ENCODE measurements around the gene ACHE. TPM values are rescaled to one million over a fixed set of nuclear protein-coding genes. Genes with fewer than 3 reads are reported as not detected.

Gene ACHE
- total and polyA plus RNA-seq, 2 donors (not counting 1 experiment from before 2014, with no cell fraction given): under 0.01 to 0.07 TPM

DNA sequence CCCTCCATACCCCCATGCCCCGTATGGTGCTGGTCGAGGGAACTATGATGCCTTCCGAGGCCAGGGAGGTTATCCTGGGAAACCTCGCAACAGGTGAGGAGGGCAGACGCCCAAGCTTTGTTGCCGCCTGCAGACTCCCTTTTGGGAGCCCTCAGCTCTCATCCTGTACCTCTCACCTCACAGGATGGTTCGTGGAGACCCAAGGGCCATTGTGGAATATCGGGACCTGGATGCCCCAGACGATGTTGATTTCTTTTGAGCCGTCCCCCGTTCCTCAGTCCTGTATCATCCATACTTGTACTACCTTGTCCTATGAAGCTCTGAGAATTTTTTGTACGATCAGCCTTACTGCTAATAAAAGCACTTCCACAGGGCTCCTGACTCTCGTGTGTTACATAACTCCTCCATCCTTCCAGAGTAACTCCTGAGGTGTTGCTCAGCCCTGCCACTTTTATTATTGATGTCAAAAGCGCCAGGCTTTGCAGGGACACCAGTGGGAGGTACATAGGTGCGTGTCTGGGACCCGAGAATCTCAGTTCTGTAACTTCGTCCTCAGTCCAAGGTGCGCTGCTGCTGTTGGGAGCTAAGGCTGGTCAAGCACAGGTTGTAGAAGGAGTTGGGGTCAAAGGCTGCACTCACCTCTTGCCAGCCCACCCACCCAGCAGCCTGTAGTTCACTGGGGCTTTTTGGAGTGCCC lies 7.2 kb downstream of the ACHE start:
- Histone ChIP-seq H3K4me2 (ENCODE audit: extremely low read depth, insufficient read depth, low read length) (peak overlapping the region; percentile 81), H3K4me3 (replicated peaks in 1 of 4; ENCODE audit: control extremely low read depth in 1 of 4, insufficient read depth in 1 of 4, low read depth in 3 of 4, low read length in 4 of 4) (peak overlapping the region; percentile 61 to 77 (median 66)), H3K9ac (ENCODE audit: insufficient read depth, low read length) (peak overlapping the region; percentile 79), H3K9me3 (ENCODE audit: control insufficient read depth, insufficient read depth, low read depth, low read length) (no peaks in the 10 kb centered on the region), H3K79me2 (ENCODE audit: control insufficient read depth, insufficient read depth, low read length) (peaks cover 14% of the 10 kb centered on the region), H3K4me1 (ENCODE audit: control insufficient read depth, extremely low read depth, insufficient read depth, low read length) (peaks cover 11% of the 10 kb centered on the region), H2AFZ (ENCODE audit: low read length) (no peak overlapping the region), H3K36me3 (ENCODE audit: control insufficient read depth, insufficient read depth, low read length) (peaks cover 46% of the 10 kb centered on the region), H4K20me1 (ENCODE audit: control insufficient read depth, extremely low read depth, insufficient read depth, low read length) (no peaks in the 10 kb centered on the region), H3K27me3 (ENCODE audit: control insufficient read depth, insufficient read depth, low read length) (no peaks in the 10 kb centered on the region), H3K27ac (ENCODE audit: insufficient read depth, low read length) (peak overlapping the region; percentile 80)
- DNase-seq (ENCODE audit: low read depth in 2 of 2): no peak
- no peak for TF ChIP-seq EZH2 (IDR thresholded peaks at IDR 0.05; ENCODE audit: low read length, missing control alignments)
- TF ChIP-seq, protein P1, sequence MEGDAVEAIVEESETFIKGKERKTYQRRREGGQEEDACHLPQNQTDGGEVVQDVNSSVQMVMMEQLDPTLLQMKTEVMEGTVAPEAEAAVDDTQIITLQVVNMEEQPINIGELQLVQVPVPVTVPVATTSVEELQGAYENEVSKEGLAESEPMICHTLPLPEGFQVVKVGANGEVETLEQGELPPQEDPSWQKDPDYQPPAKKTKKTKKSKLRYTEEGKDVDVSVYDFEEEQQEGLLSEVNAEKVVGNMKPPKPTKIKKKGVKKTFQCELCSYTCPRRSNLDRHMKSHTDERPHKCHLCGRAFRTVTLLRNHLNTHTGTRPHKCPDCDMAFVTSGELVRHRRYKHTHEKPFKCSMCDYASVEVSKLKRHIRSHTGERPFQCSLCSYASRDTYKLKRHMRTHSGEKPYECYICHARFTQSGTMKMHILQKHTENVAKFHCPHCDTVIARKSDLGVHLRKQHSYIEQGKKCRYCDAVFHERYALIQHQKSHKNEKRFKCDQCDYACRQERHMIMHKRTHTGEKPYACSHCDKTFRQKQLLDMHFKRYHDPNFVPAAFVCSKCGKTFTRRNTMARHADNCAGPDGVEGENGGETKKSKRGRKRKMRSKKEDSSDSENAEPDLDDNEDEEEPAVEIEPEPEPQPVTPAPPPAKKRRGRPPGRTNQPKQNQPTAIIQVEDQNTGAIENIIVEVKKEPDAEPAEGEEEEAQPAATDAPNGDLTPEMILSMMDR (conservative IDR thresholded peaks at IDR 0.05 in 1 of 2, IDR thresholded peaks at IDR 0.05 in 1 of 2; ENCODE audit: low read depth in 1 of 2, low read length in 2 of 2): no peak

DNA sequence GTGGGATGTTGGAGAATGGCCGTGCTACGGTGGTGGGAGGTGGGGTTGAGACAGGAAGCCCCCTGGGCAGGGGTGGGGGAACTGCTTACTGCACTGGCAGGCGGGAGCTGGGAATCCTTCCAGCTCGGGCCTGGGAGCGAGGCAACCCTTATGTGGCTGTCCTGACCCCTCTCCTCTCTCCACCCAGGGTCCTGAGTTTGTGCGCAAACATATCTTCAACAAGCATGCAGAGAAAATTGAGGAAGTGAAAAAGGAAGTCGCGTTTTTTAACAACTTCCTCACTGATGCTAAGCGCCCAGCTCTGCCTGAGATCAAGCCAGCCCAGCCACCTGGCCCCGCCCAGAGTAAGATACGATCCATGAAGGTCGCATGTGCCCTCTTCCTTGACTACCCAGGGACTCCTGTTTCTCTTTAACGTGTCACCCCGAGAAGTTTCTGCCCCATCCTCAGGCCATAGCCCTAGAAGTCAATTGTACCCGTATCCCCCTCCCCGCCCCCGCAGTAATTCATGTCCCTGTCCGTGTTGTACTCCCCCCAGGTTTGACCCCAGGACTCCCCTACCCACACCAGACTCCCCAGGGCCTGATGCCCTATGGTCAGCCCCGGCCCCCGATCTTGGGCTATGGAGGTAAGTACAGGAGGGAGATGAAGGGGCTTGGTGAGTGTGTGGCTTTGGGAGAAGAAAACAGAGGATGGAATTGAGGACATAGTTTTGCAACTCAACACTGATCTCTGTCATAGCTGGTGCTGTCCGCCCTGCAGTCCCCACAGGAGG lies 8.0 kb downstream of the ACHE start:
- no peak for DNase-seq (ENCODE audit: low read depth in 2 of 2)
- H3K79me2 ChIP-seq (ENCODE audit: control insufficient read depth, insufficient read depth, low read length): peaks cover 14% of the 10 kb centered on the region
- peaks cover 11% of the 10 kb centered on the region for H3K4me1 ChIP-seq (ENCODE audit: control insufficient read depth, extremely low read depth, insufficient read depth, low read length)
- H3K9me3 ChIP-seq (ENCODE audit: control insufficient read depth, insufficient read depth, low read depth, low read length): no peaks in the 10 kb centered on the region
- H3K4me2 ChIP-seq (ENCODE audit: extremely low read depth, insufficient read depth, low read length): peak overlapping the region; percentile 81
- no peaks in the 10 kb centered on the region for H4K20me1 ChIP-seq (ENCODE audit: control insufficient read depth, extremely low read depth, insufficient read depth, low read length)
- no peak overlapping the region for H3K27ac ChIP-seq (ENCODE audit: insufficient read depth, low read length)
- no peak overlapping the region for H2AFZ ChIP-seq (ENCODE audit: low read length)
- H3K27me3 ChIP-seq (ENCODE audit: control insufficient read depth, insufficient read depth, low read length): no peaks in the 10 kb centered on the region
- H3K9ac ChIP-seq (ENCODE audit: insufficient read depth, low read length): no peak overlapping the region
- H3K36me3 ChIP-seq (ENCODE audit: control insufficient read depth, insufficient read depth, low read length): peaks cover 50% of the 10 kb centered on the region
- H3K4me3 ChIP-seq (replicated peaks in 1 of 4; ENCODE audit: control extremely low read depth in 1 of 4, insufficient read depth in 1 of 4, low read depth in 3 of 4, low read length in 4 of 4): peak overlapping the region in 1 of 4 experiments; percentile 61
- TF ChIP-seq EZH2 (IDR thresholded peaks at IDR 0.05; ENCODE audit: low read length, missing control alignments): no peak
- TF ChIP-seq, protein P1 (conservative IDR thresholded peaks at IDR 0.05 in 1 of 2, IDR thresholded peaks at IDR 0.05 in 1 of 2; ENCODE audit: low read depth in 1 of 2, low read length in 2 of 2): no peak

DNA sequence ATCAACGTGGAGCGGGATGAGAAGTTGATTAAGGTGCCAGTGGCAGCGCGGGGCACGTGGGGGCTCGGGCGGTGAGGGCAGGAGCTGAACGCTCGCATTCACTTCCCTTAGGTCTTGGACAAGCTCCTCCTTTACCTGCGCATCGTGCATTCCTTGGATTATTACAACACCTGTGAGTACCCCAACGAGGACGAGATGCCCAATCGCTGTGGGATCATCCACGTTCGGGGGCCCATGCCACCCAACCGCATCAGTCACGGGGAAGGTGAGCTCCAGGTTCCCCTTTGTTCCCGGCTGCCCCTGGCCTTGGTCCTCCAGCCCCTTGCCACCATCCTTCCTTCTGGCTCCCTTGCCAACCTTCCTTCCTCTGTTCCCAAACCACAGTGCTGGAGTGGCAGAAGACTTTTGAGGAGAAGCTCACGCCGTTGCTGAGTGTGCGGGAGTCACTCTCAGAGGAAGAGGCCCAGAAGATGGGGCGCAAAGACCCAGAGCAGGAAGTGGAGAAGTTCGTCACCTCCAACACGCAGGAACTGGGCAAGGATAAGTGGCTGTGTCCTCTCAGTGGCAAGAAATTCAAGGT lies 8.7 kb downstream of the ACHE start:
- TF ChIP-seq, protein P1 (conservative IDR thresholded peaks at IDR 0.05 in 1 of 2, IDR thresholded peaks at IDR 0.05 in 1 of 2; ENCODE audit: low read depth in 1 of 2, low read length in 2 of 2): no peak
- TF ChIP-seq EZH2 (IDR thresholded peaks at IDR 0.05; ENCODE audit: low read length, missing control alignments): no peak
- no peak for DNase-seq (ENCODE audit: low read depth in 2 of 2)
- H3K4me1 ChIP-seq (ENCODE audit: control insufficient read depth, extremely low read depth, insufficient read depth, low read length): peaks cover 11% of the 10 kb centered on the region
- no peaks in the 10 kb centered on the region for H3K9me3 ChIP-seq (ENCODE audit: control insufficient read depth, insufficient read depth, low read depth, low read length)
- H3K36me3 ChIP-seq (ENCODE audit: control insufficient read depth, insufficient read depth, low read length): peaks cover 53% of the 10 kb centered on the region
- no peak overlapping the region for H3K27ac ChIP-seq (ENCODE audit: insufficient read depth, low read length)
- no peaks in the 10 kb centered on the region for H4K20me1 ChIP-seq (ENCODE audit: control insufficient read depth, extremely low read depth, insufficient read depth, low read length)
- H3K9ac ChIP-seq (ENCODE audit: insufficient read depth, low read length): no peak overlapping the region
- H3K4me2 ChIP-seq (ENCODE audit: extremely low read depth, insufficient read depth, low read length): no peak overlapping the region
- H3K4me3 ChIP-seq (replicated peaks in 1 of 4; ENCODE audit: control extremely low read depth in 1 of 4, insufficient read depth in 1 of 4, low read depth in 3 of 4, low read length in 4 of 4): no peak overlapping the region
- H3K79me2 ChIP-seq (ENCODE audit: control insufficient read depth, insufficient read depth, low read length): peaks cover 16% of the 10 kb centered on the region
- no peaks in the 10 kb centered on the region for H3K27me3 ChIP-seq (ENCODE audit: control insufficient read depth, insufficient read depth, low read length)
- no peak overlapping the region for H2AFZ ChIP-seq (ENCODE audit: low read length)
